GM12873 (cell line): Measurements from ENCODE around the gene ADAMTS17.

Experiments
- CTCF ChIP-seq: IDR thresholded peaks from 2 replicates; pipeline ENCODE4 v1.5.1; 2012; ENCODE audit warnings: low read depth, mild to moderate bottlenecking, moderate library complexity, low read length, control low read depth; ENCODE audit not compliant: insufficient read depth; ENCODE audit errors: missing control alignments

Gene ADAMTS17

GRCh38 chr15:99954361-99955180 is 387.2 kb downstream of the ADAMTS17 start:
- TF ChIP-seq CTCF: no peak

GRCh38 chr15:99953886-99954285 is 387.9 kb downstream of the ADAMTS17 start:
- TF ChIP-seq CTCF: no peak

GRCh38 chr15:99951511-99951910 is 390.3 kb downstream of the ADAMTS17 start:
- TF ChIP-seq CTCF: no peak

- no peak for TF ChIP-seq CTCF
Observed at GRCh38 chr15:99944131-99944530, 397.6 kb downstream of the ADAMTS17 start.

GRCh38 chr15:99943466-99943865 is 398.3 kb downstream of the ADAMTS17 start:
- TF ChIP-seq CTCF: no peak

- TF ChIP-seq CTCF: no peak
Observed at GRCh38 chr15:99932676-99933402, 408.9 kb downstream of the ADAMTS17 start.
